WERI-Rb-1 (cell line): ENCODE measurements around the gene MYO16.

Experiments used
- DNase-seq: peaks from one replicate; pipeline ENCODE4 v3.0.0-alpha.2; 2020
- H3K27ac ChIP-seq: fragments of 250-450 bp; sonication (Bioruptor Pico); 2 replicates; pipeline ENCODE4 v1.5.1; 2020; ENCODE audit warnings: mild to moderate bottlenecking, moderate library complexity
- H3K27me3 ChIP-seq: fragments of 250-450 bp; sonication (Bioruptor Pico); 2 replicates; pipeline ENCODE4 v1.5.1; 2021; ENCODE audit warnings: mild to moderate bottlenecking, low read depth, moderate library complexity; ENCODE audit not compliant: insufficient read depth, severe bottlenecking
- H3K36me3 ChIP-seq: fragments of 250-450 bp; sonication (Bioruptor Pico); 2 replicates; pipeline ENCODE4 v1.5.1; 2020; ENCODE audit warnings: mild to moderate bottlenecking, moderate library complexity
- H3K4me3 ChIP-seq: 2 replicates; pipeline ENCODE4 v1.5.1; 2011; ENCODE audit warnings: low read depth, mild to moderate bottlenecking, control low read depth, low read length
- H3K9me3 ChIP-seq: fragments of 250-450 bp; sonication (Bioruptor Pico); 2 replicates; pipeline ENCODE4 v1.5.1; 2021; ENCODE audit warnings: mild to moderate bottlenecking, moderate library complexity; ENCODE audit not compliant: severe bottlenecking
- TF ChIP-seq, protein P1 (sequence below): IDR thresholded peaks from 2 replicates; pipeline ENCODE4 v1.5.1; 2011; ENCODE audit warnings: low read depth, mild to moderate bottlenecking, control low read depth, inconsistent platforms, low read length

The MYO16 gene

GRCh38 chr13:109100705-109101304 lies 471.4 kb downstream of the MYO16 start:
- Histone ChIP-seq H3K27me3 (no peaks in the 10 kb centered on the region), H3K36me3 (no peaks in the 10 kb centered on the region), H3K9me3 (peaks cover 3% of the 10 kb centered on the region), H3K4me3 (no peak overlapping the region), H3K27ac (no peak overlapping the region)
- no peak for DNase-seq
- TF ChIP-seq, protein P1, sequence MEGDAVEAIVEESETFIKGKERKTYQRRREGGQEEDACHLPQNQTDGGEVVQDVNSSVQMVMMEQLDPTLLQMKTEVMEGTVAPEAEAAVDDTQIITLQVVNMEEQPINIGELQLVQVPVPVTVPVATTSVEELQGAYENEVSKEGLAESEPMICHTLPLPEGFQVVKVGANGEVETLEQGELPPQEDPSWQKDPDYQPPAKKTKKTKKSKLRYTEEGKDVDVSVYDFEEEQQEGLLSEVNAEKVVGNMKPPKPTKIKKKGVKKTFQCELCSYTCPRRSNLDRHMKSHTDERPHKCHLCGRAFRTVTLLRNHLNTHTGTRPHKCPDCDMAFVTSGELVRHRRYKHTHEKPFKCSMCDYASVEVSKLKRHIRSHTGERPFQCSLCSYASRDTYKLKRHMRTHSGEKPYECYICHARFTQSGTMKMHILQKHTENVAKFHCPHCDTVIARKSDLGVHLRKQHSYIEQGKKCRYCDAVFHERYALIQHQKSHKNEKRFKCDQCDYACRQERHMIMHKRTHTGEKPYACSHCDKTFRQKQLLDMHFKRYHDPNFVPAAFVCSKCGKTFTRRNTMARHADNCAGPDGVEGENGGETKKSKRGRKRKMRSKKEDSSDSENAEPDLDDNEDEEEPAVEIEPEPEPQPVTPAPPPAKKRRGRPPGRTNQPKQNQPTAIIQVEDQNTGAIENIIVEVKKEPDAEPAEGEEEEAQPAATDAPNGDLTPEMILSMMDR = no peak

GRCh38 chr13:109101550-109102144 lies 472.2 kb downstream of the MYO16 start:
- H3K27ac ChIP-seq = no peak overlapping the region

DNA sequence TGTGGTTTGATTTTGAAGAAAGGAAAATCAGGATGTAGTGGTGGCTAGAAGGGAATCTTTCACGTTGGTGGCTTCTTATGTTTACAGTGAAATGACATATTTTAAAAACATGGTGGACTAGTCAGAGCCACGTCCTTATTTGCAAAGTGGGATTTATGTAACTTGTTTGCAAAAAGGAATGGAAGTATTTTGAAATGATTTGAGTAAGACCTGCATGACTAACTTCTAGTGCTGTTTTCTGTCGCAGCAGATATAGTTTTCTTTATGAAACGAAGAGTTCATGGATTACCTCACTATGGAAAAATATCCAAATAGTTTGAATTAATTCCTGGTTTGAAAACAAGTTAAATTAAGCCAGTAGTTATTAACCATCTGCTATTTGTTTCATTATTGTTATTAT lies 476.5 kb downstream of the MYO16 start:
- Histone ChIP-seq H3K9me3 (no peaks in the 10 kb centered on the region), H3K4me3 (no peak overlapping the region), H3K27ac (no peak overlapping the region), H3K27me3 (no peaks in the 10 kb centered on the region), H3K36me3 (no peaks in the 10 kb centered on the region)
- DNase-seq = no peak
- TF ChIP-seq, protein P1 = no peak

More at GRCh38 chr13:109101550-109102144, 472.2 kb downstream of the MYO16 start:
- peaks cover 3% of the 10 kb centered on the region for H3K9me3 ChIP-seq
- no peak for DNase-seq
- H3K36me3 ChIP-seq = no peaks in the 10 kb centered on the region
- H3K27me3 ChIP-seq = no peaks in the 10 kb centered on the region
- no peak overlapping the region for H3K4me3 ChIP-seq
- TF ChIP-seq, protein P1 = no peak

- TF ChIP-seq, protein P1 = no peak
- Histone ChIP-seq H3K27me3 (no peaks in the 10 kb centered on the region), H3K9me3 (no peaks in the 10 kb centered on the region), H3K27ac (no peak overlapping the region), H3K4me3 (no peak overlapping the region), H3K36me3 (no peaks in the 10 kb centered on the region)
- DNase-seq = no peak
Measured at GRCh38 chr13:109110159-109110558, 480.7 kb downstream of the MYO16 start.

GRCh38 chr13:109111141-109111540 lies 481.7 kb downstream of the MYO16 start:
- no peak overlapping the region for H3K27ac ChIP-seq
- no peak overlapping the region for H3K4me3 ChIP-seq
- H3K9me3 ChIP-seq = no peaks in the 10 kb centered on the region
- no peak for DNase-seq
- no peaks in the 10 kb centered on the region for H3K27me3 ChIP-seq
- TF ChIP-seq, protein P1 = no peak
- H3K36me3 ChIP-seq = no peaks in the 10 kb centered on the region

DNA sequence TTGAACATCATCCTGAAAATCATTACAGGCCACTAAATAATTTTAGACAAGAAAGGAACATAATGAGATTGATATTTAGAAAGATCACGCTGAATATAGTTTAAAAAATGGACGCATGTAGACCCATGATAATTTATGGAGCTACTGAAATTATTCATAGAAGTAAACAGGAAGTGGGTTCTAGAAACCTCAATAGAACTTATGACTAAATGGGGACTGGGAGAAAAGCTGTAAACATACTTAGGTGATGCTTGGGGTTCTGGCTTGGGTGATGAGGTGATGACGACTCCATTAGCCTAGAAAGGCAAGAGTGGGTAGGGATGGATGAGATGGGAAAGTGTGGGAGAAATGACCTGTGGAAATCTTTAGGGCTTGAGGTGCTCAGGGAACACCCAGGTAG lies 484.0 kb downstream of the MYO16 start:
- H3K27me3 ChIP-seq = no peaks in the 10 kb centered on the region
- no peaks in the 10 kb centered on the region for H3K9me3 ChIP-seq
- no peak for DNase-seq
- H3K36me3 ChIP-seq = no peaks in the 10 kb centered on the region
- no peak overlapping the region for H3K27ac ChIP-seq
- TF ChIP-seq, protein P1 = no peak
- H3K4me3 ChIP-seq = no peak overlapping the region
